ENCODE results near the gene TSC2.

Gene TSC2

DNA sequence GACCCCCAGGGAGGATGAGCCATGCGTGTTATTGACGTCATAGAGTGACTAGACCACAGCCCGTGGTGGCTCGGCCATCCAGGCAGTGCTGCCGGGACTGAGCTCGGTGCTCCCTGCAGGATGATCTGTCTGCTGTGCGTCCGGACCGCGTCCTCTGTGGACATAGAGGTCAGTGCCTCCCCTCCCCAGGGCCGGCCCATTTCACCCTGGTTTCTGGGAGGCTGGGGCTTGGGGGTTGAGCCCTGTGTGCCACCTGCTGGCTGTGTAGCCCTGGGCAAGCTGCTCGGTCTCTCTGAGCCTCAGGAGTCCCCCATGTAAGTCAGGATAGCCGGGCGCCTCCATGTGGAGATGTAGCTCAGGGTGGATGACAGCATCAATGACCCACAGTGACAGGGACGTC, 8.3 kb downstream of the TSC2 start:
- H3K27ac ChIP-seq = no peak overlapping the region; the same call in 1 of the 2 replicates
- TF ChIP-seq, protein P1, sequence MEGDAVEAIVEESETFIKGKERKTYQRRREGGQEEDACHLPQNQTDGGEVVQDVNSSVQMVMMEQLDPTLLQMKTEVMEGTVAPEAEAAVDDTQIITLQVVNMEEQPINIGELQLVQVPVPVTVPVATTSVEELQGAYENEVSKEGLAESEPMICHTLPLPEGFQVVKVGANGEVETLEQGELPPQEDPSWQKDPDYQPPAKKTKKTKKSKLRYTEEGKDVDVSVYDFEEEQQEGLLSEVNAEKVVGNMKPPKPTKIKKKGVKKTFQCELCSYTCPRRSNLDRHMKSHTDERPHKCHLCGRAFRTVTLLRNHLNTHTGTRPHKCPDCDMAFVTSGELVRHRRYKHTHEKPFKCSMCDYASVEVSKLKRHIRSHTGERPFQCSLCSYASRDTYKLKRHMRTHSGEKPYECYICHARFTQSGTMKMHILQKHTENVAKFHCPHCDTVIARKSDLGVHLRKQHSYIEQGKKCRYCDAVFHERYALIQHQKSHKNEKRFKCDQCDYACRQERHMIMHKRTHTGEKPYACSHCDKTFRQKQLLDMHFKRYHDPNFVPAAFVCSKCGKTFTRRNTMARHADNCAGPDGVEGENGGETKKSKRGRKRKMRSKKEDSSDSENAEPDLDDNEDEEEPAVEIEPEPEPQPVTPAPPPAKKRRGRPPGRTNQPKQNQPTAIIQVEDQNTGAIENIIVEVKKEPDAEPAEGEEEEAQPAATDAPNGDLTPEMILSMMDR (conservative IDR thresholded peaks at IDR 0.05) = no peak

DNA sequence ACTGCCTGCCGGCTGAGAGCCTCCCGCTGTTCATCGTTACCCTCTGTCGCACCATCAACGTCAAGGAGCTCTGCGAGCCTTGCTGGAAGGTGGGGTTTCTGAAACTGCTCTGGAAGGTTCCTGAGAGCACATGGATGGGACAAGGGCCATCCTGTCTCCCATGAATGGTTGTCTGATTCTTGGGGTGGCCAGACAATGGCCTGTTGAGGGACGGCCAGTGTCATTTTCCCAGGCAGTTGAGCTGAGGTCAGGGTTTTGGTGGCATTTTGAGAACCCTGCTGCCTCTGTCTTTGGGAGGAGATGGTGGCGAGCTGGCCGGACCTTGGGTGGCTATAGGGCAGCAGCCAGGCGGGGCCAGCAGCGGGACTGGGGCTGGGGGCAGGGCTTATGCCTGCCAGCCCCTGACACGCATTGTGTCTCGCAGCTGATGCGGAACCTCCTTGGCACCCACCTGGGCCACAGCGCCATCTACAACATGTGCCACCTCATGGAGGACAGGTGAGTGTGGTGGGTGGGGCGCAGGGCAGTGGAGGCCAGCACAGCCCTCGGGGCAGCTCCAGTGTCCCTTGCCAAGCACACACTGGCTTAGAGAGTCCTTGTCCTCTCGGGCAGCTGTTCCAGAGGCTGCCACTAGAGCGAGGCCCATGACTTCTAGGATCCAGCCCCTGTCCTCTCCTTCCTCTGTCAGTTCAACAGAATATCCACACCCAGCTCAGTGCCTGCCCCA, 9.1 kb downstream of the TSC2 start:
- peak overlapping the region; percentile 16; the same call in 1 of the 2 replicates for H3K27ac ChIP-seq
- TF ChIP-seq, protein P1 (conservative IDR thresholded peaks at IDR 0.05) = peak; percentile 64

DNA sequence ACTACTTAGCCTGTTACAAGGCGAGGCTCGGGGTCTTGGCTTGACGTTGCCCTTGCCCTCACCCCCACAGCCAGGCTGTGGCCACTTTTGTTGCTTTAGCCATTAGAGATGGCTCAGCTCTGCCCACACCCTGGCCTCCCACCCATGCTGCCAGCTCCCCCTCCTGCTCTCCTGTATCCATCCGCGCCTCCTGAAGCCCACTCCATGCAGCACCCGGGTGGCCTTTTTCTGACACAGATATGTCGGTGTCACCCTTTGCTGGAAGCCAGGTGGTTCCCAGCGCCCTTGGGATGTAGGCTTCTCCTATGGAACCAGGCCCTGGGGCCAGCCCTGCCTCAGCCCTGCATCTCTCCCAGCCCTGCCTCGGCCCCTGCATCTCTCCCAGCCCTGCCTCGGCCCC, 9.7 kb downstream of the TSC2 start:
- TF ChIP-seq, protein P1 (conservative IDR thresholded peaks at IDR 0.05) = peak; percentile 24
- no peak overlapping the region; the same call in 1 of the 2 replicates for H3K27ac ChIP-seq

DNA sequence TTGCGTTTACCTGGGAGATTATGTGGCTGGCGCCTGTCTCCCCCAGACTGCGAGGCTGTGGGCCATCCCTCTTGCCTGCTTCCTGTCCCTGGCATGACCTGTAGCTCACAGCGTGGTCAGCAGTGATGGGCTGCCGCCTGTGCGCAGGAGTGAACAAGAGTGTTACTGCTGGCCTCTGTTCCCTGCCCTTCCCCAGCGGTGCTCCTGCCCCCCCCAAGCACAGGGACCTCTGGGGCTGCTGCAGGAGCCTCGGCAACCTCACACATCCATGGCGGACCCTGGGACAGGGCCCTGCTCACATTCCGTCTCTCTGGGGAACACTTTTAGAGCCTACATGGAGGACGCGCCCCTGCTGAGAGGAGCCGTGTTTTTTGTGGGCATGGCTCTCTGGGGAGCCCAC, 10.6 kb downstream of the TSC2 start:
- TF ChIP-seq, protein P1 (conservative IDR thresholded peaks at IDR 0.05) = no peak
- no peak overlapping the region for H3K27ac ChIP-seq

DNA sequence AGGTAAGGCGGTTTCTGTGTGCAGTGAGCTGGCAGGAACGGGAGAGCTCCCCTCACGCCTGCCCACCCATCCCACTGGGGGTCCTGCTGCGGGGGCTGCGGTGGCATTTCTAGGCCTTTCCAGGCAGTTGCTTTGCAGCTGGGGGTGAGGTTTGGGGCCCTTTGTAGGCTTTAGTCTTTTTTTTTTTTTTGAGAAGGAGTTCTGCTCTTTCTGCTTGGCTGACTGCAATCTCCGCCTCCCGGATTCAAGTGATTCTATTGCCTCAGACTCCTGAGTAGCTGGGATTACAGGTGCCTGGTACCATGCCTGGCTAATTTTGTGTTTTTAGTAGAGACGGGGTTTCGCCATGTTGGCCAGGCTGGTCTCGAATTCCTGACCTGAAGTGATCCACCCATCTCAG, 11.1 kb downstream of the TSC2 start:
- H3K27ac ChIP-seq = no peak overlapping the region

DNA sequence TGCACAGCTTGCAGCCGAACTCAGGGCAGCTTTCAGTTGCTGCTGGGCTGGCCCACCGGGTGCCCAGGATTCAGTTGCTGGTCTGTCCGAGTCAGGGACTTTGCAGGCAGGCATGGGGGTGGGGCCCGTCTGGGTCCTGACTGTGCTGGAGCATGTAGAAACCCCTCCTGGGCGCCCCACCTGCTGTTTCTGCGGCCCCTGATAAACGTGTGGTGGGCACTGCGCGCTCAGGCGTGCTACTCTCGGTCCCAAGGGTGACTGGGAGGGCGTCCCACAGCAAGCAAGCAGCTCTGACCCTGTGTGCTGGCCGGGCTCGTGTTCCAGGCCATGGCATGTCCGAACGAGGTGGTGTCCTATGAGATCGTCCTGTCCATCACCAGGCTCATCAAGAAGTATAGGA, 12.6 kb downstream of the TSC2 start:
- TF ChIP-seq, protein P1 (conservative IDR thresholded peaks at IDR 0.05) = no peak
- H3K27ac ChIP-seq = no peak overlapping the region

More for the DNA sequence above, 11.1 kb downstream of the TSC2 start:
- TF ChIP-seq, protein P1 (conservative IDR thresholded peaks at IDR 0.05) = no peak

DNA sequence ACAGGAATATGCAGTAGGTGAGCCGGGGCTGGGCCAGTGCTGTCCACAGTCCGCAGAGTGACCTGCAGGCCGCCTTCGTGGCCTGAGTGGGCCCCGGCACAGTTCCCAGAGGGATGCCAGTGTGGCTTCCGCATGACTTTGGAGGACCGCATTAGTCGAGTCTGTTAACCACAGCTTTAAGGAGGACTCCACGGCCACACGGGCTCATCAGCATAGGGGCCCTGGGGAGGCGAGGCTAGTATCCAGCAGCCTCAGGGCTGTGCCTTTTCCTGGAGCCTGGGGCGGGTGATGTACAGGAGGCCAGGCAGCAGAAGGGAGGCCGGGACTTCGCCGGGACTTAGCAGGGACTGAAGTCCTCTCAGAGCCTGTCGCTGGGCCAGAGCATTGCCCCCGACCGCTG, 13.2 kb downstream of the TSC2 start:
- TF ChIP-seq, protein P1 (conservative IDR thresholded peaks at IDR 0.05) = no peak
- no peak overlapping the region for H3K27ac ChIP-seq
